Body of pancreas (tissue), 4 donors: ENCODE data around the gene DPEP1. TPM values are rescaled to one million over a fixed set of nuclear protein-coding genes. Genes with fewer than 3 reads are reported as not detected.
A peak's percentile ranks its signal among the peaks of the same experiment; 100 is the strongest.

Experiments
- ATAC-seq: fragments of 150-250 bp; one replicate; pipeline ENCODE4 v1.9.1; 2016
- DNase-seq, 4 donors: peaks; one replicate each; pipeline ENCODE4 v3.0.0-alpha.2; 2019
- H3K27ac ChIP-seq, 4 donors: fragments of 200-600 bp; sonication (generic); 1 replicate in 3 of 4; 2 replicates in 1 of 4; pipeline versions ENCODE4 v1.5.1 to v1.6.1; 2016 to 2019; ENCODE audit warnings: mild to moderate bottlenecking in 1 of 4, mixed read lengths in 1 of 4, moderate library complexity in 1 of 4
- H3K27me3 ChIP-seq, 2 donors: fragments of 200-600 bp; sonication (generic); one replicate each; pipeline ENCODE4 v1.6.0; 2016; ENCODE audit warnings: mild to moderate bottlenecking in 1 of 2
- H3K36me3 ChIP-seq, 2 donors: fragments of 200-600 bp; sonication (generic); replicated peaks in 1 of 2; 2 replicates each; pipeline ENCODE4 v1.5.1; 2016; ENCODE audit warnings: low read depth in 2 of 2; ENCODE audit not compliant: insufficient read depth in 1 of 2
- H3K4me1 ChIP-seq: fragments of 200-600 bp; sonication (generic); one replicate; pipeline ENCODE4 v1.6.0; 2016
- H3K4me3 ChIP-seq, 2 donors: fragments of 200-600 bp; sonication (generic); 1 replicate in 1 of 2; 2 replicates in 1 of 2; pipeline ENCODE4 v1.5.1; 2016 to 2019
- H3K9me3 ChIP-seq, 3 donors: fragments of 200-600 bp; sonication (generic); 1 replicate in 2 of 3; 2 replicates in 1 of 3; pipeline ENCODE4 v1.5.1; 2016
- CTCF ChIP-seq, 7 experiments: fragments of 450-650 bp in 4 of 7; fragments of 200-600 bp in 3 of 7; sonication (generic) in 3 of 7; IDR thresholded peaks; one replicate each; pipeline ENCODE4 v1.5.1; 2016 to 2019; ENCODE audit warnings: antibody characterized with exemption in 7 of 7
- POLR2A ChIP-seq, 3 donors: fragments of 450-650 bp; IDR thresholded peaks; one replicate each; pipeline ENCODE4 v1.6.1; 2016; ENCODE audit warnings: antibody characterized with exemption in 3 of 3, mild to moderate bottlenecking in 2 of 3
- WGBS, 2 donors: methylation state at CpG; one replicate each; pipeline ENCODE4 v1.1.5; 2017; 5-methylcytosine and 5-hydroxymethylcytosine counted together
- intact Hi-C: fragments of 100-400 bp; cut with DNase I; formaldehyde crosslinking; loops from one replicate; pipeline ENCODE4 v1.15.1; 2023
- total RNA-seq, 2 donors: library from RNA; depleted of rRNA; stranded (reverse); fragments of >200 nt; gene quantifications; one replicate each; pipeline ENCODE4 v1.1.0, GENCODE V29; 2016

Gene DPEP1
- total RNA-seq, 2 donors from 2014 or later, result 116 to 147 TPM

GRCh38 chr16:89637379-89637778 lies 23.9 kb downstream of the DPEP1 start:
- H3K27me3 ChIP-seq, result no peaks in the 10 kb centered on the region
- H3K4me3 ChIP-seq, result no peak overlapping the region
- ATAC-seq (no peak), DNase-seq (no peak)
- intact Hi-C loops, result no loop called here
- no peaks in the 10 kb centered on the region for H3K9me3 ChIP-seq
- H3K27ac ChIP-seq, result no peak overlapping the region
- WGBS, 2 donors, result 71 to 80% methylated on average over 10 of the region's 10 CpGs
- peaks cover 17% of the 10 kb centered on the region for H3K4me1 ChIP-seq
- TF ChIP-seq CTCF (IDR thresholded peaks at IDR 0.05), result no peak
- no peak for TF ChIP-seq POLR2A (IDR thresholded peaks at IDR 0.05)
- H3K36me3 ChIP-seq, result no peaks in the 10 kb centered on the region

DNA sequence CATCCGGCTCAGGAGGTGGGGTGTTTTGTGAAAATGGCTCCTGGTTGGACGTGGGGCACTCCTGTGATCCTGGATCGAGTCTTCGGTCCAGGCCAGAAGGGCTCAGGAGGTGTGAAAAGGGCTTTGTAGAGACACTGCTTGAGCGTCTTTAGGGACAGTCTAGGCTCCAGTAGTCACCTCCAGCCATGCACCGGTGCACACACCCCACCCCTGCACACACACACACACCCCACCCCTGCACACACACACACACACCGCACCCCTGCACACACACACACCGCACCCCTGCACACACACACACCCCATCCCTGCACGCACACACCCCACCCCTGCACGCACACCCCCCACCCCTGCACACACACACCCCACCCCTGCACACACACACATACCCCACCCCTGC lies 25.0 kb downstream of the DPEP1 start:
- no peak for DNase-seq
- Histone ChIP-seq H3K27me3 (no peaks in the 10 kb centered on the region), H3K9me3 (no peaks in the 10 kb centered on the region), H3K27ac (no peak overlapping the region), H3K4me1 (peaks cover 17% of the 10 kb centered on the region), H3K36me3 (no peaks in the 10 kb centered on the region), H3K4me3 (no peak overlapping the region)
- no peak for ATAC-seq
- intact Hi-C loops, result no loop called here
- TF ChIP-seq POLR2A (IDR thresholded peaks at IDR 0.05), result no peak
- no peak for TF ChIP-seq CTCF (IDR thresholded peaks at IDR 0.05)
- 75 to 86% methylated on average over 7 to 9 of the region's 10 CpGs for WGBS, 2 donors

DNA sequence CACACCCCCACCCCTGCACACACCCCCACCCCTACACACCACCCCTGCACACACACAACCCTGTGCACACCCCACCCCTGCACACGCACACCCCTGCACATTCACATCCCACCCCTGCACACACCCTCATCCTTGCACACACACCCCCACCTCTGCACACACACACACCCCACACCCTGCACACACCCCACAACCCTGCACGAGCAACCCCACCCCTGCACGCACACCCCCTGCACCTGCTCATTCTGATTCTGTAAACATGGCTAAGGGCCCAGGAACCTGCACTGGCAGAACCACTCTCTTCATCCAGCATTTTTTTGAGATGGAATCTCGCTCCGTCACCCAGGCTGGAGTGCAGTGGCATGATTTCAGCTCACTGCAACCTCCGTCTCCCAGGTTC lies 25.9 kb downstream of the DPEP1 start:
- intact Hi-C loops, result no loop called here
- Histone ChIP-seq H3K4me1 (peaks cover 17% of the 10 kb centered on the region), H3K36me3 (no peaks in the 10 kb centered on the region), H3K9me3 (no peaks in the 10 kb centered on the region), H3K27ac (no peak overlapping the region), H3K27me3 (no peaks in the 10 kb centered on the region), H3K4me3 (no peak overlapping the region)
- WGBS, 2 donors, result 89 to 94% methylated on average over 6 of the region's 6 CpGs
- DNase-seq (no peak), ATAC-seq (no peak)
- no peak for TF ChIP-seq CTCF (IDR thresholded peaks at IDR 0.05)
- no peak for TF ChIP-seq POLR2A (IDR thresholded peaks at IDR 0.05)

DNA sequence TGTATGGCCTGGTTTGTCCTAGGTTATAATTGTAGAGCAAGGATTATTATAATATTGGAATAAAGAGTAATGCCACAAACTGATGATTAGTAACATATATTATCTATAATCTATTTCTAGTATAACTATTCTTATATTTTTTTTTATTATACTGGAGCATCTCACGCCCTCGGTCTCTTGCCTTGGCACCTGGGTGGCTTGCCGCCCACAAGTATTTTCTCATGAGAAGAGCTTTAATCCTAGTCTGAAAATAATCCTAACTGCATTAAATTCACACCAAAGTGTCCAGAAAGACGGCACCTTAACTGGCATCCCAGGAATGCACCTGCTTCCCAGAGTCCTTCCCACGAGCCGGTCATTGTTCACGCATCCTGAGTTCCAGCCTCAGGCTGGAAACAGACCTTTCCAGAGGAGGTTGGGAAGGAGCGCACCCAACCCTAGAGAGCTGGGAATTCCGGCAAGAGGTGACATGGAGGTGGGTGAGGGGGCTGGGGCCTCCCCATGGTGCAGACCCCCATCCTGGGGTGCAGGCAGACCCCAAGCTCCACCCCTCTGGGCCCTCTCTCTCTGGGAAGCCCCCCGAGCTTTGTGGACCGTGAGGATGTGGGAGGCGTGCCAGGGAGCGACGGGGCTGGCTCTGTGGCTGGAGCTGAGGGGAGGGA lies 28.1 kb downstream of the DPEP1 start:
- H3K4me3 ChIP-seq, result no peak overlapping the region
- no peak for ATAC-seq
- H3K27ac ChIP-seq, result peak overlapping the region in 1 of 4 donors; percentile 46

More for the DNA sequence above, 28.1 kb downstream of the DPEP1 start:
- no peaks in the 10 kb centered on the region for H3K27me3 ChIP-seq
- H3K36me3 ChIP-seq, result peaks cover 0 to 14% of the 10 kb centered on the region in 2 donors
- DNase-seq, result no peak
- WGBS, 2 donors, result 11 to 29% methylated on average over 12 to 14 of the region's 14 CpGs
- no peaks in the 10 kb centered on the region for H3K9me3 ChIP-seq
- intact Hi-C loops, result no loop called here
- H3K4me1 ChIP-seq, result peaks cover 17% of the 10 kb centered on the region
- TF ChIP-seq CTCF (IDR thresholded peaks at IDR 0.05) (no peak), POLR2A (IDR thresholded peaks at IDR 0.05) (no peak)
